GM21786 (cell line): ENCODE results near the gene APEH.
A peak's percentile ranks its signal among the peaks of the same experiment; 100 is the strongest.

Experiments
- ATAC-seq: cut with Tn5 transposase; IDR thresholded peaks from one replicate; pipeline ENCODE4 v1.9.1; 2021; ENCODE audit not compliant: unreplicated experiment

APEH gene

GRCh38 chr3:49723628-49724551 is 49.7 kb downstream of the APEH start, which contains the start of gene GMPPB:
Gene GMPPB, minus strand, starts transcription at chr3:49723951. Its CDS starts 225 bp downstream, at chr3:49723726.
- ATAC-seq = peak; percentile 72

GRCh38 chr3:49724586-49724985 is 50.4 kb downstream of the APEH start:
- ATAC-seq = no peak

- ATAC-seq = no peak
Measured at GRCh38 chr3:49725906-49726681, 51.9 kb downstream of the APEH start.

- ATAC-seq = no peak
Measured at GRCh38 chr3:49727154-49727923, 53.2 kb downstream of the APEH start.

- ATAC-seq = no peak
Measured at GRCh38 chr3:49727924-49728361, 53.8 kb downstream of the APEH start.

- ATAC-seq = no peak
Measured at GRCh38 chr3:49729966-49730609, 55.9 kb downstream of the APEH start.

GRCh38 chr3:49732597-49732996 is 58.4 kb downstream of the APEH start:
- no peak for ATAC-seq

GRCh38 chr3:49733551-49733950 is 59.4 kb downstream of the APEH start:
- no peak for ATAC-seq
